HepG2 (cell line): ENCODE data around the gene PC. TPM values are rescaled to one million over a fixed set of nuclear protein-coding genes. Genes with fewer than 3 reads are reported as not detected.

Source experiments
- BHLHE40 ChIP-seq: IDR thresholded peaks from 2 replicates; pipeline ENCODE4 v1.6.1; 2011; ENCODE audit warnings: low read length, improper control_type of control experiment
- CBX1 ChIP-seq: IDR thresholded peaks from one replicate; pipeline ENCODE4 v1.6.1; 2016; ENCODE audit warnings: antibody characterized with exemption, low read depth
- KMT2B ChIP-seq: IDR thresholded peaks from 2 replicates; pipeline ENCODE4 v1.6.1; 2016; ENCODE audit warnings: missing genetic modification reagents, missing compliant biosample characterization
- MAFF ChIP-seq: IDR thresholded peaks from 2 replicates; pipeline ENCODE4 v1.6.1; 2011; ENCODE audit warnings: low read depth, low read length, improper control_type of control experiment
- MYC ChIP-seq: sonication (generic); formaldehyde crosslinking; IDR thresholded peaks from 2 replicates; pipeline ENCODE4 v1.9.0; 2021; ENCODE audit warnings: missing genetic modification reagents, borderline replicate concordance
- SP1 ChIP-seq, 2 experiments: fragments of 450-650 bp in 1 of 2; sonication (generic) in 1 of 2; formaldehyde crosslinking in 1 of 2; IDR thresholded peaks; 2 replicates each; pipeline versions ENCODE4 v1.4.0 to v1.6.1; 2016 to 2020; ENCODE audit warnings: missing genetic modification reagents in 1 of 2
- ZFP36L1 ChIP-seq: sonication (generic); formaldehyde crosslinking; IDR thresholded peaks from 2 replicates; pipeline ENCODE4 v1.8.0; 2022; ENCODE audit warnings: mild to moderate bottlenecking, missing genetic modification reagents, moderate library complexity
- ZNF3 ChIP-seq: IDR thresholded peaks from 2 replicates; pipeline ENCODE4 v1.7.0; 2017; ENCODE audit warnings: inconsistent platforms
- ZNF558 ChIP-seq: sonication (generic); formaldehyde crosslinking; IDR thresholded peaks from 2 replicates; pipeline ENCODE4 v1.9.0; 2022; ENCODE audit warnings: mild to moderate bottlenecking, missing genetic modification reagents, borderline replicate concordance
- polyA plus RNA-seq, 8 experiments: library from polyadenylated mRNA; depleted of rRNA in 3 of 8; stranded (reverse) in 7 of 8; unstranded in 1 of 8; fragments of >200 nt; fragmentation: Illumina TruSeq in 4 of 8; extraction: Trizol in 4 of 8; gene quantifications; 2 replicates each; pipeline versions ENCODE4 v1.2.1 to v1.2.3, GENCODE V29; 2011 to 2016; ENCODE audit warnings: low read depth in 4 of 8, missing spikeins in 1 of 8, mixed read lengths in 1 of 8; ENCODE audit not compliant: insufficient read depth in 1 of 8
- total RNA-seq, 5 experiments: library from RNA; depleted of rRNA; stranded (reverse); fragments of >200 nt; fragmentation: Illumina TruSeq; extraction: Trizol; gene quantifications; 2 replicates each; pipeline ENCODE4 v1.2.3, GENCODE V29; 2016; ENCODE audit warnings: low read depth in 1 of 5
- TF ChIP-seq, protein P1 (sequence below): sonication (generic); formaldehyde crosslinking; IDR thresholded peaks from 2 replicates; pipeline ENCODE4 v1.4.0; 2020; ENCODE audit warnings: missing genetic modification reagents, borderline replicate concordance
- TF ChIP-seq, protein P2 (sequence below): sonication (generic); formaldehyde crosslinking; IDR thresholded peaks from 2 replicates; pipeline ENCODE4 v1.4.0; 2020; ENCODE audit warnings: mild to moderate bottlenecking, missing genetic modification reagents
- TF ChIP-seq, protein P3 (sequence below): sonication (generic); formaldehyde crosslinking; IDR thresholded peaks from one replicate; pipeline ENCODE4 v1.5.1; 2020; ENCODE audit warnings: mild to moderate bottlenecking, missing genetic modification reagents; ENCODE audit errors: not compliant biosample characterization
- TF ChIP-seq, protein P4 (sequence below): sonication (generic); formaldehyde crosslinking; IDR thresholded peaks from 2 replicates; pipeline ENCODE4 v1.4.0; 2020; ENCODE audit warnings: missing genetic modification reagents
- TF ChIP-seq, protein P5 (sequence below): IDR thresholded peaks from 2 replicates; pipeline ENCODE4 v1.6.1; 2016; ENCODE audit warnings: low read depth, borderline replicate concordance

The PC gene
- total and polyA plus RNA-seq, 2 of the 13 experiments (the other 11 are each of a cell fraction or from before 2014, with no cell fraction given), result 29.0 to 39.0 TPM

DNA sequence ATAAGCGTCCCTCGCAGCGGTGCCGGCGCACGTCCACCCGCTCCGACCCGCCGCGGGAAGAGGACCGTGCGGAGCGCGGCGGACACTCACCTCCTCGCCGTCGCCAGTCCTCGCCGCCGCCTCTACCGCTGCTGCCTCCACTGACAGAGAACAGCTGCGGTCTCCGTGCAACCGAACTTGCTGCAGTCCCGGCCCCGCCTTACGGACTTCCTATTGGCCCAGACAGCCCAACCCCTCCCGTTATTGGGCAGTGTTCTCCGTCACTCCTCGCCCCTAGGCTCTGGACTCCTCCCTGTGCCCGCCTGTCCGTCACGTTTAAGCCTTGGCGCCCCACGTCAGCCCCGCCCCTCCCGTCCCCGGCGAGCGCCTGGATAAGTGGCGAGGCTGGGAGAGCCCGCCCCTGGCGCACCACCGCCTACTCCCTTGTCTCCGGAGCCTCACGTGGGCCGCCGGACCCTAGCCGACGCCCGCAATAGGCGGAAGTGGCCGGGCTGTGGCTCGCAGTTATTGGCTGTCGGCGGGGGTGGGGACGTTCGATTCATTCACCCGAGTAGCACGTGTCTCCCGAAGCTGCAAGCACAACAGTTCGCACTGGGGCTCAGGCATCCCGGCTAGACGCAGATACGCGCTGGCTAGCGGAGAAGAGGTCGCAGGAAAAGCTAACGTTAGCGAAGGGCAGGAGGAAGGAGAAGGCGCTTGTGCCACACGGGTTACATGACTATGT is at the start of gene PC (continued):
- TF ChIP-seq, protein P1, sequence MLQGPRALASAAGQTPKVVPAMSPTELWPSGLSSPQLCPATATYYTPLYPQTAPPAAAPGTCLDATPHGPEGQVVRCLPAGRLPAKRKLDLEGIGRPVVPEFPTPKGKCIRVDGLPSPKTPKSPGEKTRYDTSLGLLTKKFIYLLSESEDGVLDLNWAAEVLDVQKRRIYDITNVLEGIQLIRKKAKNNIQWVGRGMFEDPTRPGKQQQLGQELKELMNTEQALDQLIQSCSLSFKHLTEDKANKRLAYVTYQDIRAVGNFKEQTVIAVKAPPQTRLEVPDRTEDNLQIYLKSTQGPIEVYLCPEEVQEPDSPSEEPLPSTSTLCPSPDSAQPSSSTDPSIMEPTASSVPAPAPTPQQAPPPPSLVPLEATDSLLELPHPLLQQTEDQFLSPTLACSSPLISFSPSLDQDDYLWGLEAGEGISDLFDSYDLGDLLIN (CRISPR knock-in tag), result 0 out of 2 replicates have a peak, but pooled peaks have one; percentile 59
- TF ChIP-seq, protein P2, sequence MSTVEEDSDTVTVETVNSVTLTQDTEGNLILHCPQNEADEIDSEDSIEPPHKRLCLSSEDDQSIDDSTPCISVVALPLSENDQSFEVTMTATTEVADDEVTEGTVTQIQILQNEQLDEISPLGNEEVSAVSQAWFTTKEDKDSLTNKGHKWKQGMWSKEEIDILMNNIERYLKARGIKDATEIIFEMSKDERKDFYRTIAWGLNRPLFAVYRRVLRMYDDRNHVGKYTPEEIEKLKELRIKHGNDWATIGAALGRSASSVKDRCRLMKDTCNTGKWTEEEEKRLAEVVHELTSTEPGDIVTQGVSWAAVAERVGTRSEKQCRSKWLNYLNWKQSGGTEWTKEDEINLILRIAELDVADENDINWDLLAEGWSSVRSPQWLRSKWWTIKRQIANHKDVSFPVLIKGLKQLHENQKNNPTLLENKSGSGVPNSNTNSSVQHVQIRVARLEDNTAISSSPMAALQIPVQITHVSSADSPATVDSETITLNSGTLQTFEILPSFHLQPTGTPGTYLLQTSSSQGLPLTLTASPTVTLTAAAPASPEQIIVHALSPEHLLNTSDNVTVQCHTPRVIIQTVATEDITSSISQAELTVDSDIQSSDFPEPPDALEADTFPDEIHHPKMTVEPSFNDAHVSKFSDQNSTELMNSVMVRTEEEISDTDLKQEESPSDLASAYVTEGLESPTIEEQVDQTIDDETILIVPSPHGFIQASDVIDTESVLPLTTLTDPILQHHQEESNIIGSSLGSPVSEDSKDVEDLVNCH (CRISPR knock-in tag), result no peak
- TF ChIP-seq KMT2B (CRISPR knock-in tag) (peak; percentile 80), CBX1 (peak; percentile 52), MAFF (no peak), BHLHE40 (peak; percentile 90), MYC (CRISPR knock-in tag) (peak; percentile 87), ZNF3 (CRISPR knock-in tag) (no peak), ZNF558 (peak; percentile 66; the same call in 1 of the 2 replicates), ZFP36L1 (peak; percentile 93; the same call in 1 of the 2 replicates), SP1 (IDR thresholded peaks at IDR 0.05) (peak; percentile 18; the same call in 1 of the 2 replicates), SP1 (CRISPR knock-in tag; IDR thresholded peaks at IDR 0.05) (peak; percentile 93)
- TF ChIP-seq, protein P3, sequence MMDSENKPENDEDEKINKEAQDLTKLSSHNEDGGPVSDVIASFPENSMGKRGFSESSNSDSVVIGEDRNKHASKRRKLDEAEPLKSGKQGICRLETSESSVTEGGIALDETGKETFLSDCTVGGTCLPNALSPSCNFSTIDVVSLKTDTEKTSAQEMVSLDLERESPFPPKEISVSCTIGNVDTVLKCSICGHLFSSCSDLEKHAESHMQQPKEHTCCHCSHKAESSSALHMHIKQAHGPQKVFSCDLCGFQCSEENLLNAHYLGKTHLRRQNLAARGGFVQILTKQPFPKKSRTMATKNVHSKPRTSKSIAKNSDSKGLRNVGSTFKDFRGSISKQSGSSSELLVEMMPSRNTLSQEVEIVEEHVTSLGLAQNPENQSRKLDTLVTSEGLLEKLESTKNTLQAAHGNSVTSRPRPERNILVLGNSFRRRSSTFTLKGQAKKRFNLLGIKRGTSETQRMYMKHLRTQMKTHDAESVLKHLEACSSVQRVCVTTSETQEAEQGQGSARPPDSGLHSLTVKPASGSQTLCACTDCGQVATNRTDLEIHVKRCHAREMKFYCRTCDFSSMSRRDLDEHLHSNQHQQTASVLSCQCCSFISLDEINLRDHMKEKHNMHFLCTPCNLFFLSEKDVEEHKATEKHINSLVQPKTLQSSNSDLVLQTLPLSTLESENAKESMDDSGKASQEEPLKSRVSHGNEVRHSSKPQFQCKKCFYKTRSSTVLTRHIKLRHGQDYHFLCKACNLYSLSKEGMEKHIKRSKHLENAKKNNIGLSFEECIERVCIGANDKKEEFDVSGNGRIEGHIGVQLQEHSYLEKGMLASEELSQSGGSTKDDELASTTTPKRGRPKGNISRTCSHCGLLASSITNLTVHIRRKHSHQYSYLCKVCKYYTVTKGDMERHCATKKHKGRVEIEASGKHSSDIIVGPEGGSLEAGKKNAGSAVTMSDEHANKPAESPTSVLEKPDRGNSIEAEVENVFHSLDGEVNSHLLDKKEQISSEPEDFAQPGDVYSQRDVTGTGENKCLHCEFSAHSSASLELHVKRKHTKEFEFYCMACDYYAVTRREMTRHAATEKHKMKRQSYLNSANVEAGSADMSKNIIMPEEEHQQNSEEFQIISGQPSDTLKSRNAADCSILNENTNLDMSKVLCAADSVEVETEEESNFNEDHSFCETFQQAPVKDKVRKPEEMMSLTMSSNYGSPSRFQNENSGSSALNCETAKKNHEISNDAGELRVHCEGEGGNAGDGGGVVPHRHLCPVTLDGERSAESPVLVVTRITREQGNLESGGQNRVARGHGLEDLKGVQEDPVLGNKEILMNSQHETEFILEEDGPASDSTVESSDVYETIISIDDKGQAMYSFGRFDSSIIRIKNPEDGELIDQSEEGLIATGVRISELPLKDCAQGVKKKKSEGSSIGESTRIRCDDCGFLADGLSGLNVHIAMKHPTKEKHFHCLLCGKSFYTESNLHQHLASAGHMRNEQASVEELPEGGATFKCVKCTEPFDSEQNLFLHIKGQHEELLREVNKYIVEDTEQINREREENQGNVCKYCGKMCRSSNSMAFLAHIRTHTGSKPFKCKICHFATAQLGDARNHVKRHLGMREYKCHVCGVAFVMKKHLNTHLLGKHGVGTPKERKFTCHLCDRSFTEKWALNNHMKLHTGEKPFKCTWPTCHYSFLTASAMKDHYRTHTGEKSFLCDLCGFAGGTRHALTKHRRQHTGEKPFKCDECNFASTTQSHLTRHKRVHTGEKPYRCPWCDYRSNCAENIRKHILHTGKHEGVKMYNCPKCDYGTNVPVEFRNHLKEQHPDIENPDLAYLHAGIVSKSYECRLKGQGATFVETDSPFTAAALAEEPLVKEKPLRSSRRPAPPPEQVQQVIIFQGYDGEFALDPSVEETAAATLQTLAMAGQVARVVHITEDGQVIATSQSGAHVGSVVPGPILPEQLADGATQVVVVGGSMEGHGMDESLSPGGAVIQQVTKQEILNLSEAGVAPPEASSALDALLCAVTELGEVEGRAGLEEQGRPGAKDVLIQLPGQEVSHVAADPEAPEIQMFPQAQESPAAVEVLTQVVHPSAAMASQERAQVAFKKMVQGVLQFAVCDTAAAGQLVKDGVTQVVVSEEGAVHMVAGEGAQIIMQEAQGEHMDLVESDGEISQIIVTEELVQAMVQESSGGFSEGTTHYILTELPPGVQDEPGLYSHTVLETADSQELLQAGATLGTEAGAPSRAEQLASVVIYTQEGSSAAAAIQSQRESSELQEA (CRISPR knock-in tag), result peak; percentile 94
- TF ChIP-seq, protein P4, sequence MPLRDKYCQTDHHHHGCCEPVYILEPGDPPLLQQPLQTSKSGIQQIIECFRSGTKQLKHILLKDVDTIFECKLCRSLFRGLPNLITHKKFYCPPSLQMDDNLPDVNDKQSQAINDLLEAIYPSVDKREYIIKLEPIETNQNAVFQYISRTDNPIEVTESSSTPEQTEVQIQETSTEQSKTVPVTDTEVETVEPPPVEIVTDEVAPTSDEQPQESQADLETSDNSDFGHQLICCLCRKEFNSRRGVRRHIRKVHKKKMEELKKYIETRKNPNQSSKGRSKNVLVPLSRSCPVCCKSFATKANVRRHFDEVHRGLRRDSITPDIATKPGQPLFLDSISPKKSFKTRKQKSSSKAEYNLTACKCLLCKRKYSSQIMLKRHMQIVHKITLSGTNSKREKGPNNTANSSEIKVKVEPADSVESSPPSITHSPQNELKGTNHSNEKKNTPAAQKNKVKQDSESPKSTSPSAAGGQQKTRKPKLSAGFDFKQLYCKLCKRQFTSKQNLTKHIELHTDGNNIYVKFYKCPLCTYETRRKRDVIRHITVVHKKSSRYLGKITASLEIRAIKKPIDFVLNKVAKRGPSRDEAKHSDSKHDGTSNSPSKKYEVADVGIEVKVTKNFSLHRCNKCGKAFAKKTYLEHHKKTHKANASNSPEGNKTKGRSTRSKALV (CRISPR knock-in tag), result no peak
- TF ChIP-seq, protein P5, sequence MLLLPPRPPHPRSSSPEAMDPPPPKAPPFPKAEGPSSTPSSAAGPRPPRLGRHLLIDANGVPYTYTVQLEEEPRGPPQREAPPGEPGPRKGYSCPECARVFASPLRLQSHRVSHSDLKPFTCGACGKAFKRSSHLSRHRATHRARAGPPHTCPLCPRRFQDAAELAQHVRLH, result peak; percentile 20; the same call in 1 of the 2 replicates
